ENCODE measurements around the gene APLP2. TPM values are rescaled to one million over a fixed set of nuclear protein-coding genes. Genes with fewer than 3 reads are reported as not detected.

Gene APLP2
- total and polyA plus RNA-seq, 2 of the 13 experiments (the other 11 are each of a cell fraction or from before 2014, with no cell fraction given) = 315 to 594 TPM

DNA sequence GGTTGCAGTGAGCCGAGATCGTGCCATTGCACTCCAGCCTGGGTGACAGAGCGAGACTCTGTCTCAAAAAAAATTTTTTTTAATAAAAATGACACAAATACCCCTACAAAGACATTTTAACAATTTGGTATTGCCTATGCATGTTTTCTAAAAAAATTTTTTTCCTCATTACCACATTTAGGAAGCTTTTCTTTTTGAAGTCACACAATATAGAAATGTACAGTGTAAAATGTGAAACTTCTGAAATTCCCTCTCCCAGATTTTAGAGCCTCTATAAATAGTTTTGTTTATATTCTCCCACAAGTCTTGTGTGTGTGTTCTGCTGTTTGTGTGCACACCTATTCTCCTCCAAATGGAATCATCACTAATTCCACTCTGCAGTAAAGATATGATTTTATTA, 97.5 kb downstream of the APLP2 start (continued):
- TF ChIP-seq ZNF121 (CRISPR knock-in tag; IDR thresholded peaks at IDR 0.05) (no peak), ZNF558 (CRISPR knock-in tag; IDR thresholded peaks at IDR 0.05; ENCODE audit: borderline replicate concordance) (no peak), HNRNPLL (IDR thresholded peaks at IDR 0.05; ENCODE audit: low read depth, low read length, poor library complexity, severe bottlenecking) (no peak), FOXK2 (IDR thresholded peaks at IDR 0.05) (no peak), KMT2B (CRISPR knock-in tag; IDR thresholded peaks at IDR 0.05) (no peak), ZNF124 (CRISPR knock-in tag; IDR thresholded peaks at IDR 0.05) (no peak), HOXA7 (CRISPR knock-in tag; IDR thresholded peaks at IDR 0.05) (no peak)
- TF ChIP-seq, protein P1, sequence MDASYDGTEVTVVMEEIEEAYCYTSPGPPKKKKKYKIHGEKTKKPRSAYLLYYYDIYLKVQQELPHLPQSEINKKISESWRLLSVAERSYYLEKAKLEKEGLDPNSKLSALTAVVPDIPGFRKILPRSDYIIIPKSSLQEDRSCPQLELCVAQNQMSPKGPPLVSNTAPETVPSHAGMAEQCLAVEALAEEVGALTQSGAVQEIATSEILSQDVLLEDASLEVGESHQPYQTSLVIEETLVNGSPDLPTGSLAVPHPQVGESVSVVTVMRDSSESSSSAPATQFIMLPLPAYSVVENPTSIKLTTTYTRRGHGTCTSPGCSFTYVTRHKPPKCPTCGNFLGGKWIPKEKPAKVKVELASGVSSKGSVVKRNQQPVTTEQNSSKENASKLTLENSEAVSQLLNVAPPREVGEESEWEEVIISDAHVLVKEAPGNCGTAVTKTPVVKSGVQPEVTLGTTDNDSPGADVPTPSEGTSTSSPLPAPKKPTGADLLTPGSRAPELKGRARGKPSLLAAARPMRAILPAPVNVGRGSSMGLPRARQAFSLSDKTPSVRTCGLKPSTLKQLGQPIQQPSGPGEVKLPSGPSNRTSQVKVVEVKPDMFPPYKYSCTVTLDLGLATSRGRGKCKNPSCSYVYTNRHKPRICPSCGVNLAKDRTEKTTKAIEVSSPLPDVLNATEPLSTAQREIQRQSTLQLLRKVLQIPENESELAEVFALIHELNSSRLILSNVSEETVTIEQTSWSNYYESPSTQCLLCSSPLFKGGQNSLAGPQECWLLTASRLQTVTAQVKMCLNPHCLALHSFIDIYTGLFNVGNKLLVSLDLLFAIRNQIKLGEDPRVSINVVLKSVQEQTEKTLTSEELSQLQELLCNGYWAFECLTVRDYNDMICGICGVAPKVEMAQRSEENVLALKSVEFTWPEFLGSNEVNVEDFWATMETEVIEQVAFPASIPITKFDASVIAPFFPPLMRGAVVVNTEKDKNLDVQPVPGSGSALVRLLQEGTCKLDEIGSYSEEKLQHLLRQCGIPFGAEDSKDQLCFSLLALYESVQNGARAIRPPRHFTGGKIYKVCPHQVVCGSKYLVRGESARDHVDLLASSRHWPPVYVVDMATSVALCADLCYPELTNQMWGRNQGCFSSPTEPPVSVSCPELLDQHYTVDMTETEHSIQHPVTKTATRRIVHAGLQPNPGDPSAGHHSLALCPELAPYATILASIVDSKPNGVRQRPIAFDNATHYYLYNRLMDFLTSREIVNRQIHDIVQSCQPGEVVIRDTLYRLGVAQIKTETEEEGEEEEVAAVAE (CRISPR knock-in tag; IDR thresholded peaks at IDR 0.05; ENCODE audit: borderline replicate concordance) = no peak

DNA sequence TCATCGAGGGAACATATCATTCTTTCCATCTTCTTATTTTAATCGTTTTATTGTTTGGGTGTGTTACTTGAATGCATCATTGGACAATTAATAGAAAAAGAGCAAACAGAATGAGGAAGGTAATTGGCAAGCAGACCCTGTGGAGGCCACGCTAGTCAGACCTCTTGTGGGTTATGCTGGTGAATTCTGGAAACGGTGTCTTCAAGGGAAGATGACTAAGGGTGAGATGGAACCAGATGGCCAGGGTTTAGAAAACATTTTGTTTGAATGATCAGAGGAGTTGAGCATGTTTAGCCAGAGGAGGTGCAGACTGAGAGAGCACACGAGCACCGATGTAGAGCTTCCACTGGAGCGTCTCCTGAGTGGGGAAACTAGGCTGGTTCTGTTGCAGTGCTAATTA, 98.4 kb downstream of the APLP2 start:
- H3K9ac ChIP-seq (ENCODE audit: insufficient read depth, low read depth, low read length) = no peak overlapping the region
- DNase-seq (ENCODE audit: low spot score) (no peak), FAIRE-seq (no peak), ATAC-seq (no peak)
- 80% methylated on average over 7 of the region's 7 CpGs for WGBS (ENCODE audit: low lambda C conversion rate)
- no peak overlapping the region for H2AFZ ChIP-seq (ENCODE audit: low read length)
- no peaks in the 10 kb centered on the region for H3K79me2 ChIP-seq (ENCODE audit: insufficient read depth, low read length)
- no peaks in the 10 kb centered on the region for H3K9me3 ChIP-seq (ENCODE audit: low read length)
- in situ Hi-C loops (cut with HindIII; ENCODE audit: extremely low pct_ligation_motif_present, low pct_unique_long_range_greater_than_20kb) = no loop called here
- H3K27ac ChIP-seq (ENCODE audit: extremely low read length, insufficient read depth, low read length) = no peak overlapping the region
- H3K4me2 ChIP-seq (ENCODE audit: low read depth, low read length) = no peak overlapping the region
- peaks cover 36% of the 10 kb centered on the region for H3K4me1 ChIP-seq (ENCODE audit: insufficient read depth, low read length)
- BruUV-seq (replicated peaks) = no TSS peak
- ChIA-PET CTCF (ENCODE audit: low intra/inter-chr PET ratio, low total read pairs) (no interaction called here), POLR2A (interaction anchor here (1.2 kb wide), 1 partner anchor 14 kb away, joined by 4 read pairs; no protein-coding TSS in a partner anchor)
- no peaks in the 10 kb centered on the region for H3K27me3 ChIP-seq (ENCODE audit: control insufficient read depth in 1 of 2, insufficient read depth in 2 of 2, low read length in 2 of 2)
- intact Hi-C loops (cut with micrococcal nuclease; ENCODE audit: unreplicated experiment) = no loop called here
- no peaks in the 10 kb centered on the region for H4K20me1 ChIP-seq (ENCODE audit: insufficient read depth, low read length)
- TF ChIP-seq, protein P2, sequence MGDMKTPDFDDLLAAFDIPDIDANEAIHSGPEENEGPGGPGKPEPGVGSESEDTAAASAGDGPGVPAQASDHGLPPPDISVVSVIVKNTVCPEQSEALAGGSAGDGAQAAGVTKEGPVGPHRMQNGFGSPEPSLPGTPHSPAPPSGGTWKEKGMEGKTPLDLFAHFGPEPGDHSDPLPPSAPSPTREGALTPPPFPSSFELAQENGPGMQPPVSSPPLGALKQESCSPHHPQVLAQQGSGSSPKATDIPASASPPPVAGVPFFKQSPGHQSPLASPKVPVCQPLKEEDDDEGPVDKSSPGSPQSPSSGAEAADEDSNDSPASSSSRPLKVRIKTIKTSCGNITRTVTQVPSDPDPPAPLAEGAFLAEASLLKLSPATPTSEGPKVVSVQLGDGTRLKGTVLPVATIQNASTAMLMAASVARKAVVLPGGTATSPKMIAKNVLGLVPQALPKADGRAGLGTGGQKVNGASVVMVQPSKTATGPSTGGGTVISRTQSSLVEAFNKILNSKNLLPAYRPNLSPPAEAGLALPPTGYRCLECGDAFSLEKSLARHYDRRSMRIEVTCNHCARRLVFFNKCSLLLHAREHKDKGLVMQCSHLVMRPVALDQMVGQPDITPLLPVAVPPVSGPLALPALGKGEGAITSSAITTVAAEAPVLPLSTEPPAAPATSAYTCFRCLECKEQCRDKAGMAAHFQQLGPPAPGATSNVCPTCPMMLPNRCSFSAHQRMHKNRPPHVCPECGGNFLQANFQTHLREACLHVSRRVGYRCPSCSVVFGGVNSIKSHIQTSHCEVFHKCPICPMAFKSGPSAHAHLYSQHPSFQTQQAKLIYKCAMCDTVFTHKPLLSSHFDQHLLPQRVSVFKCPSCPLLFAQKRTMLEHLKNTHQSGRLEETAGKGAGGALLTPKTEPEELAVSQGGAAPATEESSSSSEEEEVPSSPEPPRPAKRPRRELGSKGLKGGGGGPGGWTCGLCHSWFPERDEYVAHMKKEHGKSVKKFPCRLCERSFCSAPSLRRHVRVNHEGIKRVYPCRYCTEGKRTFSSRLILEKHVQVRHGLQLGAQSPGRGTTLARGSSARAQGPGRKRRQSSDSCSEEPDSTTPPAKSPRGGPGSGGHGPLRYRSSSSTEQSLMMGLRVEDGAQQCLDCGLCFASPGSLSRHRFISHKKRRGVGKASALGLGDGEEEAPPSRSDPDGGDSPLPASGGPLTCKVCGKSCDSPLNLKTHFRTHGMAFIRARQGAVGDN (CRISPR knock-in tag; IDR thresholded peaks at IDR 0.05) = no peak
- TF ChIP-seq KDM1A (CRISPR knock-in tag; IDR thresholded peaks at IDR 0.05) = no peak
- no peak for TF ChIP-seq ZNF558 (CRISPR knock-in tag; IDR thresholded peaks at IDR 0.05; ENCODE audit: borderline replicate concordance)
- TF ChIP-seq ZNF629 (CRISPR knock-in tag; conservative IDR thresholded peaks at IDR 0.05) = no peak
- no peak for TF ChIP-seq ZKSCAN5 (CRISPR knock-in tag; IDR thresholded peaks at IDR 0.05)
- no peak for TF ChIP-seq ZNF766 (CRISPR knock-in tag; IDR thresholded peaks at IDR 0.05; ENCODE audit: borderline replicate concordance)
- TF ChIP-seq ZIK1 (CRISPR knock-in tag; IDR thresholded peaks at IDR 0.05; ENCODE audit: borderline replicate concordance, low read depth) = no peak
- H3K4me3 ChIP-seq (replicated peaks in 1 of 3; ENCODE audit: insufficient read depth in 1 of 3, low read depth in 2 of 3, low read length in 3 of 3) = no peak overlapping the region
- H3K36me3 ChIP-seq (replicated peaks in 1 of 2; ENCODE audit: control insufficient read depth in 1 of 2, insufficient read depth in 2 of 2, low read length in 2 of 2) = no peaks in the 10 kb centered on the region

Data from HepG2 (cell line).